HG02571 (cell line): Measurements from ENCODE around the gene TRIM43B.
"Not testable (repeated sequence)": the region's sequence is repeated elsewhere in the genome, so short reads cannot be mapped to it uniquely, and the experiment has no call there.

Experiments used
- ATAC-seq: cut with Tn5 transposase; IDR thresholded peaks from one replicate; pipeline ENCODE4 v1.9.1; 2021; ENCODE audit warnings: mild to moderate bottlenecking, moderate library complexity; ENCODE audit not compliant: unreplicated experiment

Gene TRIM43B

DNA sequence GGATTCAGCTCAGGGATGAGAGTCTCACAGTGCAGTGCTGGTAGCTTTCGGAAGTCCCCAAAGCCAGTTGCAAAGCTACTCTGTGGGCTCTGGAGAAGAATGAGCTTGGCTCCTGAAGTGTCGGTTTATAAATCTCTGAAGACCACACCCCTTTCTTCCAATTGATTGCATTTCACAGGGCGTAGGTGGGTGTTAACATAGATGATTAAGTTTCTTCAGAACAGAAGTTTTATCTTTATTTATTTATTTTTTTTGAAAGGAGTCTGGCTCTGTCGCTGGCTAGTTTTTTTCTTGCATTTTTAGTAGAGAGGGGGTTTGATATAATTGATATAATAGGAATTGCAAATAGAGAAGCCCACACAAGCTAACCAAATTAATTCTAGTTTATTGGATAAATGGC, at the start of gene TRIM43B:
Gene TRIM43B, minus strand, starts transcription at position 101 of the 400 bp plus-strand sequence. CDS start 2,040 bp downstream, outside the sequence.
- ATAC-seq, result not testable (repeated sequence)

DNA sequence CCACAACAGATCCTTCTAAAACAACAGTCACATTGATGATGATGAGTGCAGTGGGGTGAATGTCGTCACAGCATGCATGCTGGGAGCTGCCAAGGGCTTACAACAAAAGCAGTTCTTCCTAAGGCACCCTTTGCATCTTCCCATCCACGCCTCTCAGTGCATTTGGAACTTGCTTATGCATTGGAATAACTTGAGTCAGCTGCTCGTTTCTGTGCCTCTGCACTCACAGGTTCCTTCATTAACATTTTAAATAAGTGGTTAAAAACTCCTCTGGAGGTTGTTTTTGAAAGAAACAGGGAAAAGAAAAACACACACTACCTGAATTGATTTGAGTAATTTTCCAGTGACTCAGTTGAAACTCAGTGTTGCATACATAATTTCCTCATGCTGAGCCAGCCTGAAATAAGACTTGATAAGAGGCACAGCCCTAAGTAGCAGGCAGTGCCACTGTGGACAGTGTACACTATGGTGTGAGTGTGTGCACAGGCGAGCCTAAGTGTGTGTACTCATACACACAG, 46.8 kb upstream of the TRIM43B start:
- ATAC-seq, result no peak

DNA sequence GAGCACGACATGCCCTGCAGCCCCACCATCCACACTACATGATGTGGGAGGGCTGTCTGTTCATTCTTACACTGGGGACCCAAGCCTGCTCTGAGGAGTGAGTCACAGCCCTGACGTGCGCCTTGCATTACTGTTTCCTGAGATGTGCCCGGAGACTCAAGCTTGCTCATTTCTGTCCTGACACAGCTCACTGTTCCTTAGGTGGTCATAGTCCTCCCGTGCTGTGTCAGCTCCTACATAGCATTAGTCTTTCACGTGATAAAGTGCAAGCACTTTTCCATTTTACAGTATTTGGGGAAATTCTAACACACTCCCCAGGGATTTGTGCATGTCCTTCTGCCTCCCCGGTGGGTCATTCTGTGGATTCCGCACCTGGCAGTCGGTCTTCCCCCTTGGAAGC, 46.2 kb upstream of the TRIM43B start:
- peak; percentile 59 for ATAC-seq

DNA sequence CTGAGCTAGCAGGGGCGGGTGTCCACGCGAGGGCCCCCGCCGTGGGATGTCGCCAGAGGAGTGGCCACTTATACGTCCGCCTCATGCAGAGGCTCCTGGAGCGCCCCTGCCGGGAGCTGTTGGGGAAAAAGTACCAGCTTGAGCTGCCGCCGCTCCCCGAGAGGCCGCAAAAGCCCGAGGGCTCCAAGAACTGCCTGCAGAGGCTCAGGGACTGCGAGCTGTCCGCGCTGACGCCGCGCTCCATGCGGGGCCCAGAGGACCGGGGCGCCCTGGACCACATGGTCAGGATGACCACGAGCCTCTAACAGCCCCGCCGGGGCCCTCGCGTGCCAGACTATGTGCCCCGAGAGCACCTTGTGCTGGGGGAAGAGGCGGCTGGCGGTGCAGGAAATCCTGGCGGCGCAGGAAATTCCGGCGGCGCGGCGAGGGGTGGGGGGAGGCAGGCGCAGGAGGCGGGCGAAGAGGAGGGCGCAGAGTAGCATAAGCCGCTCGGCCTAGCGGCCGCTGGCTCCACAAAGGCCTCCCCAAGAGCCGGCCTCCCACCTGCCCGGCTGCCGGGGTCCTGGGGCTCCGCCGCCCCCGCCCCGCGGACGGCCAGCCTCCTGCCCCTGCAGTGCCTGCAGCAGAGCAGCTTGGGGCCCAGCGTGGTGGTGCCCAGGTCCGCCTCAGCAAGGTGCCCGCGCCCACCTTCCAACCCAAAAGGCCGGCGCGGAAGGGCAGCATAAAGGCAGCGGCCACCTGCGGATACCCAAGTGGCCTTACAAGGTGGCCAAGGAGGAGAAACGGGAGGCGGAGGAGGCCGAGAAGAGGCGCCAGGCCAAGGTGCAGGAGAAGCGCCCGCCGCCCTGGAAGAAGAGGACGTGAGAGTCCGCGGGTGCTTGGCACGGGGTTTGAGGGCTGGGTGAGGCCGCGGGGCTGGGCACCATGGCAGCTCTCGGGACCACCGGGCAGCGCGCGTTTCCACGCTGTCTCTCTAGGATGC, 42.1 kb upstream of the TRIM43B start:
- ATAC-seq, result peak; percentile 48

DNA sequence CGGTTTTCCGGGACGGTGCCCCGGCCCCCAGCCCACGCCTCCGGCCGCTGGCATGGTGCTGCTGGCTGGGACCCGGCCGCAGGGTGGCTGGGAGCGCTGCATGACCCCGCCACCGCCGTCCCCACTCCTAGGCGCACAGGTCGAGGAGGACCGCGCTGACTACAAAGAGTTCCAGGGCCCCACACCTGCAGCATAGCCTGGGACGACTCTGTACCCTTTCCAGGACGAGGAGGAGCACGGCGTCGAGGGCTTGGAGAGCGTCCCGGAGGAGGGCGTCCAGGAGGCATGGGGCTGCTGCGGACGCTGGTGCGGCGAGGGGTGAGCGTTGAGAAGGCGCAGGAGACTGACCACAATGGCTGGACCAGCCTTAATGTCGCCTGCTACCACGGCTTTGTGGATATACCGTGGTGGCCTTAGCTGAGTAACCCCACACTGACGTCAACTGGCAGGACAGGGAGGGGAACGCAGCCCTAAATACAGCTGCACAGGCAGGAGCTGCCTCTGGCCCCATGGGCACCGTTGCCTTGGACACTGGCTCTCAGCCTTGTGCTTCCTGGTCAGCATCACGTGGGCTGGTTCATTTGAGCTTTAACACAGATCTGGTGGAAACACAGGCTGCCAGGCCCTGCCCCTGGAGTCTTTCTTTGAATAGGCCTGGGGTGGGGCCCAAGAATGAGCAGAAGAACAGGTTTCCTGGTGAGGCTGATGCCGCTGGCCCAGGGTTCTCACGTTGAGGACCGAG, 40.9 kb upstream of the TRIM43B start:
- ATAC-seq, result no peak

DNA sequence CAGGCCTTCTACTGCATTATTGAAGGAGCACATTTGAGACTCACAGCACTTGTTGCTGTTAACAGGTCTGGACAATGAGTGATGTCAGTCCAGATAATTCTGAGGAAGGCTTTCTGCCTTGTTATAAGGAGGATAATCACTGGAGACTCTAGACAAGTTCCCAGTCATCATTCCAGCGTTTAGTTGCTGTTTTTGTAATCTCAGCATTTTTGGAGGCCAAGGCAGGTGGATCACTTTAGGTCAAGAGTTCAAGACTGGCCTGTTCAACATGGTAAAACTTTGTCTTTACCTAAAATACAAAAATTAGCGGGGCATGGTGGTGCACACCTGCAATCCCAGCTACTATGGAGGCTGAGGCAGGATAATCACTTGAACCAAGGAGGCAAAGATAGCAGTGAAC, 39.6 kb upstream of the TRIM43B start:
- no peak for ATAC-seq

DNA sequence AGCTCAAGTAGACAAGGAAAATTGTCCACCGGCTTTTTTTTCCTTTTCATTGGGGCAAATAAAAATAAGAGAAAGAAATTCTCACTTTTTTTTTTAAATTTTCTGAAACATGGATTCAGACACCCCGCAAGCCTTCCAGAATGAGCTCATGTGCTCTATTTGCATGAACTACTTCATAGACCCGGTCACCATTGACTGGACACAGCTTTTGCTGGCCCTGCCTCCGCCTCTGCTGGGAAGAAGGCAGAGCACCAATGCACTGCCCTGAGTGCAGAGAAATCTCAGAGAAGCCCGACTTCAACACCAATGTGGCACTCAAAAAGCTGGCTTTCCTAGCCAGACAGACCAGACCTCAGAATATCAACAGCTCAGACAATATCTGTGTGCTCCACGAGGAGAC, 30.2 kb upstream of the TRIM43B start:
- ATAC-seq, result no peak

DNA sequence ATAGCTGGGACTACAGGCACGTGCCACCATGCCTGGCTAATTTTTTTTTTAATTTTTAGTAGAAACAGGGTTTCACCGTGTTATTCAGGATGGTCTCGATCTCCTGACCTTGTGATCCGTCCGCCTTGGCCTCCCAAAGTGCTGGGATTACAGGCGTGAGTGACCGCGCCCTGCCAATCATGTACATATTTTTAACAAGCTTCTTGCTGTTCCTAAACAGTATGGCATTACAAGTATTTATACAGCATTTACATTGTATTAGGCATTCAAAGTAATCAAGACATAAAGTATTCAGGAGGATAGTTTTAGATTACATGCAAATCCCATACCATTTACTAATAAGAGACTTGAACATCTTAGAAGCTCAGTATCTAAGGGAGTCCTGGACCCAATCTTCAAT, 29.7 kb upstream of the TRIM43B start:
- ATAC-seq, result not testable (repeated sequence)

DNA sequence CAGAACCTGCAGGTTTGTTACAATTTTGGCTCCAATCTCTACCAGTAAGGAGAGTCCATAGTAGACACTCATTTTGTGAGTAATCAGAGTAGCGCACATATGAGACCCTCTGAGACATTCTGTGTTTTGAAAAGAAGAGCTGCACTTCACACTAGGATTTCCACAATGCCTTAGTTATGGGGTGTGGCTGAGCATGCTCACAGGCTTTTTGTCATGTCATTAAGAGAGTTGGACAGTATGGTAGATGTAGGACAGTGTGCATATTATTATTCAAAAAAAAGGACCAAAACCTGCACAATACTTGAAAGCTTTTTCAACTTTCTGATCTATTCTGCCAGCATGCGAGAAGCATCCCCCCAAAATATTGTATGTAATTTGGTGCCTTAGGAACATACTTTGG, 24.9 kb upstream of the TRIM43B start:
- ATAC-seq, result no peak

DNA sequence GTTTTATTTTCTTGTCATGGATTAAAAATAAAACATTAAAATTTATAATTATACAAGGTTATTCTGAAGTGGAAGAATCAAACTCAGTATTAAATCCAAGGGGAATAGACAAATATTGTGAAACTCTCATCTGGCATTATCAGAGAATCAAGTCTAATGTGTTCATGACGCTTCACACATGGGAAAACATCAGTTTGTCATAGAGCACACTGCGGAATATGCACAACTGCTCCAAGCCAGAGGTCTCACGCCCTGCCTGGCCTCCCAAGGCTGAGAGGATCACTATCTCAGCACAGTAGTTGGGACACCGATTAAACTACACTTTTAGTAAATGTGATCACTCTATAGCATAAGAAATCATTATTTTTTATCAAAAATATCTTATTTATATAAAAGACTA, 20.7 kb upstream of the TRIM43B start:
- ATAC-seq, result no peak

DNA sequence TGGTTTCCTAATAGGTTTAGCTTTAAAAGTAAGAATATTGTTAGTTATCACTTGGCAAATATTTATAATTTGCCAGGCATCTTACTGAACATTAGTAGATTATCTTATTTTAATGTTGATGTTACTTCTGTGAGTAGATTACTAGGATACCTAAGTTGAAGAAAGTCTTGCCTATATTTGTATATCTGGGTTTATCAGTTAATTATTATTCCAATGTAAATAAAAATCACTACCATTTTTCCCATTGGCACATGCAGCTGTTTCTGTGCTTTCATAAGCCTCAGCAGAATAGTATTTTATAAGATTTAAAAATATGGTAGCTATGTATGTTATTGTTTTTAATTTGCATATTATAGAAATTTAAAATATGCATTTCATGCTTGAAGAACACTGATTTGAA, 16.3 kb upstream of the TRIM43B start:
- ATAC-seq, result no peak

DNA sequence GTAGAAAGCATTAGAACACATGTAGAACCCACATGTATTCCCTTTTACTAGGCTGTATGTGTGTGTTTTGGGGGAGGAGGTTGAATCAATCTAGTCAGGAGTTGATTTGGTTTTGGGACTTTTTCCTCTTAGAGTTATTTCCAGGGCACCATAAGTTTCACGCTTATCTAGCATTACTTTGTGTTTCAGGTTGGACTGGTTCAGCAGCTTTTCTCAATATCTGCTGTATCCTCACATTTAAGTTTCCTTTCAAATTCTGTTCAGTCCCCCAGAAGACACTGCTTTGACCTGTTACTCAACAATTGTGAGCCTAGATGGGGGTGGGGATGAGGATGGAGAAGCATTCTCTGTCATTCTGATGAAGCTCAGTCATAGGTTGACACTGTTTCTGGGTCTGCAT, 7.5 kb upstream of the TRIM43B start:
- ATAC-seq, result not testable (repeated sequence)

DNA sequence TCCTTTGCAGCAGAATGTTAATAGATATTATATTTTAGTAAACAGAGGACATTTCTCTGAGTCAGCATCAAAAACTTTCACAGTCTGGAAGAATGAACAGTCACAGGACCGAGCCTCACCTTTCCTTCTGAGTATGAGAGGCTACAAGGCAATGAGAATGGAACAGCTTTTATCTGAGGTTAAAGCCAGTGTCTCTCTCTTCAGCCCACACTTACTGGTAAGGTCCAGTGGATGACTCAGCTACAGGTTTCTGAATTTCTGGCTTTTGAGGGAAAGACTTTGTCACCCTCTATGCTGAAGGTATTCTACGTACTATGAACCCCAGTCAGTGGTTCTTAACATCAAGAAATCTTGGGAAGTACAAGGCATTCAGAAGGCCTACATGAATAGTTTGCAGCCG, 9.5 kb downstream of the TRIM43B start:
- ATAC-seq, result not testable (repeated sequence)

DNA sequence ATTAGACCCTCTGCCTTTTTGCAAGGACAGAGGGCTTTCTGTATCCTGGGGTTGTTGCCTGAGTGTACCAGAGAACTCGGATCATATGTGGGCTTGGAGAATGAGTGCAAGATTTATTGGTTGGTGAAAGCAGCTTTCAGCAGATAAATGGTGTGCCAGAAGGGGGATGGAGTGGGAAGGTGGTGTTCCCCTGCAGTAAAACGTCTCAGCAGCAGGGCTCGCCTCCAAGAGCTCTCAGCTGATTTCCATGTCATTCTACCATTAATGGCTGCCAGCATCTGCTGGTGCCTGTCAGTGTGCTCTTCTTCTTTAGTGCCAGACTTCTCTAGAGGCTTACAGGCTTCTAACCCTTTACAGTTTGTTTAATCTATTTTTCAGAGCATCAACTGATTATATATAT, 16.6 kb downstream of the TRIM43B start:
- ATAC-seq, result not testable (repeated sequence)

DNA sequence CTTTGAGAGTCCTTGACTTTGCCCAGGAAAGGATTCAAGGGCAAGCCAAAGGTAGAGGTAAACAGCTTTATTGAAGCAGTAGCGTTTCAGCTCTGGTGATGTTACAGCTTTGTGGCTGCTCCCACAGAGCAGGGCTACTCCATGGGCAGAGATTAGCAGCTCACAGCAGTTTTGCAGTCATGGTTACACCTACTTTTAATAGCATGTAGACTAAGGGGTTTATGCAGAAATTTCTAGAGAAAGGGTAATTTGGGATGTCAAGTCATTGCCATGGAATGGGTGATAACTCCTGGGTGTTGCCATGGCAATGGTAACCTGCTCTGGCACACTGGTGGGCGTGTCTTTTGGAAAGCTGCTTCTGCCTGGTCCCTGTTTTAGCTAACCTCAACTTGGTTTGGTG, 18.0 kb downstream of the TRIM43B start:
- ATAC-seq, result not testable (repeated sequence)

DNA sequence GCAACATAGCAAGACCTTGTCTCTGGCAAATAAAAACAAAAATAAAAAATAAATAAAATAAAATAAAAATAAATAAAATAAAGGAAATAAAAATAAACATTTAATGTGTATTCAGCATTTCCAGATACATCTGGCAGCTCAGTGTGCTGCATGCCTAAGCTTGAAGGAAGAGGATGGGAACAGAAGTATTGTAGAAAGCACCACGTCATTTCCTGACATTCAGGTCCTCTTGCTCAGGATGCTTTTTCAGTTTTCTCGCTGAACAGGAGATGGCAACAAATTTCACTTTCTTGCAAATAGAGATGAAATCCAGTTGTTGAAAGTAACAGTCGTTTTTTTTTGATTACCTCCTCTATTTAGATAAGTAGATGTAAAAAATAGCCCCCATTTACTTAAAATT, 21.3 kb downstream of the TRIM43B start:
- not testable (repeated sequence) for ATAC-seq

DNA sequence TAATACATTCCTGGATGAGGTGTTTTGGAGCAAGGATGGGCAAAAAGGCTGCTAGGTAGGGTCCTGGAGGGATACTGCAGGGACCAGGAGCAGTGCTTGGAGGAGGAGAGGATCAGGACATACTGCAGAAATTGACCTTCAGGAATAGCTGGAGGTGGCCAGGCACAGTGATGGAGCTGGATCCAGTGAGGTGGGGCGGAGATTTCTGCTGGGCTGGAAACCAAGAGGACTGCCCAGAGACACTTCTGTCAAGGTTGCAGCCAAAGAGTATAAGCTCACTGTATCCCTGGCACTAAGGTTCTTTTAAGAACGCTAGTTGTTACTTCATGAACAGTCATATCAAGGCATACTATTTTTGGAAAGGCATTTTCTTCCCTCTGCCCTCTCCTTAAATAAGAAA, 39.2 kb downstream of the TRIM43B start:
- ATAC-seq, result not testable (repeated sequence)

DNA sequence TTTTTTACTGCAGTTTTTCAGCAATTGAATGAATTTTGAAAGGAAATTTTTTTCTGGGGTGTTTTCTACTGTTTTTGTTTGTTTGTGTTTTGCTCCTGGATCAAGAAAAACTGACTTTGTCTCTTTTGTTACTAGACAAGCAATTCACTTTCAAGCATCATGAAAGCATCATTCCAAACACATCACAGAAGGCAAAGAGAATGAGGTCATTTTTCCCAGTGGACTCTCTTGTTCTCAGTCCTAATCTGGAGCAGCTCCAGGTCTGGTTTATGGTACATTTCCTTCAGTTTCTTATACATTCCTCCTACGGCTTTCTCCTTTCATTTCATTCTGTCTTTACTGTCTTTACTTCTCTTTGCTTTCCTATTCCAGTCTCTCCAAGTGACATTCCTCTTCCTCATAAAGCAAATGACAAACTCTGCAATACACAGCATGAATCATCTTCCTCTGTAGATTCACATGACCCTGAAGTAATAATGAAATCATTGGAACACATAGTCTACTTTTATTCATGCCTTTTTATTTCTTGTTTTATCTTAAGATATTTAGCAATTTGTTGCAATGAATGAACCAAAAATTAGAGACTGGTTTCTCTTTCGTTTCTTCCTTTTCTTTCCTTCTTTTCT, 42.0 kb downstream of the TRIM43B start:
- ATAC-seq, result not testable (repeated sequence)

DNA sequence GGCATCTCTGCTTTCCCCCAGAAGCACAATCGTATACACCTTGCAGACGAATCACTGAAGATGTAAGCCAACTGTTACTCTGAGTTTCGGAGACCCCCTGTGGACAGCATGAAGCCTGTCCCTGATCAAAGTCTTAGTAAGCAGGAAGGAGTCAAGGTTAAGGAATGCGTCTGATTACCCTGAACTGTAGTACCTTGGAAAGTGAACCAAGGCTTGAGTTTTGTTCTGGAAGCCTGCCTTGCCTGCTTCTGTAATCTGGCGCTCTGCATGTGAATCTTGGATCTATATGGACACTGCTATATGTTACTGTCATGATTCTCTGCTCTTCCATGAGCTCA, 48.7 kb downstream of the TRIM43B start:
- ATAC-seq, result not testable (repeated sequence)

DNA sequence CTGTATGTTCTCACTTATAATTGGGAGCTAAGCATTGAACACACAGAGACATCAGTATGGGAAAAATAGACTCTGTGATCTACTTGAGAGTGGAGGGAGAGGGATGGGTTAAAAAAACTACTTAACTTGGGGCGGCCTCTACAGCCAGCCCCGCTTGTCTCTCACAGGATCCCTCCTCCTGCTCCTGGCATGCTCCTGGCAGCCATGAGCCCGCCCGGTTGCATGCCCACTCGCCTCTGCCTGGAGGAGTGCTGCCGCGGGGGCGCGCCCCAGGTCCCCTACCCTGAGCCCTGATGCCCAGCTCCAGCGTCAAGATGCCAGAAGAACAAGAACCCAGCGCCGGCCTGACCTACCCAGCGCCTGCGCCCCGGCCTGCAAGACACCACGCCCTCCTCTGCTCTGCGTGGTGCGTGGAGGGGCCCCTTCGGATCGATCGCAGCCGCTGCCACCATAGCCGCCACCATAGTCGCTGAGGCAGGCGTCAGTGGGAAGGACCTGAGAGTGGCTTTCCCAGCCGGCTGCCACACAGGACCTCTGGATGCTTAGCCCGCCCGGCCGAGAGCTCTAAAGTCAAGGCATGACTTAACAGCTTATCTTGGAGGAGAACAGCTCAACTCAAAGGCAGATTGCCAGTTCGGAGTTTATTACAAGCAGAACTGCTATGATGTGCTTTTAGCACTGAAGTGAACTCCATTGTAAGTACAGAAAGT, 49.2 kb downstream of the TRIM43B start:
- ATAC-seq, result not testable (repeated sequence)
